Measurements from ENCODE around the gene HLA-E. TPM values are rescaled to one million over a fixed set of nuclear protein-coding genes. Genes with fewer than 3 reads are reported as not detected.

The HLA-E gene
- total and polyA plus RNA-seq, 2 donors (not counting 3 experiments of a cell fraction or from before 2014, with no cell fraction given) = 271 to 298 TPM

- H2AFZ ChIP-seq (ENCODE audit: low read depth, low read length) = no peak overlapping the region
- H4K20me1 ChIP-seq (replicated peaks; ENCODE audit: control insufficient read depth, extremely low read depth, insufficient read depth, low read length) = no peaks in the 10 kb centered on the region
- no peak for DNase-seq (ENCODE audit: low read depth, low spot score)
- peaks cover 67 to 86% of the 10 kb centered on the region in 2 experiments for H3K27me3 ChIP-seq (ENCODE audit: control insufficient read depth in 2 of 2, insufficient read depth in 2 of 2, low read length in 2 of 2)
- no peak overlapping the region for H3K4me3 ChIP-seq (replicated peaks in 1 of 3; ENCODE audit: insufficient read depth in 1 of 3, low read depth in 1 of 3, low read length in 3 of 3)
- dilution Hi-C loops (cut with MboI; ENCODE audit: extremely low pct_ligation_motif_present, low sequenced_read_pairs) (no loop called here), intact Hi-C loops (cut with micrococcal nuclease) (no loop called here)
- no peak overlapping the region for H3K27ac ChIP-seq (ENCODE audit: insufficient read depth, low read depth, low read length)
- H3K36me3 ChIP-seq (ENCODE audit: control insufficient read depth in 2 of 2, extremely low read depth in 1 of 2, insufficient read depth in 2 of 2, low read length in 2 of 2) = no peaks in the 10 kb centered on the region
- H3K9me1 ChIP-seq (replicated peaks; ENCODE audit: control insufficient read depth, extremely low read depth, insufficient read depth, low read length) = no peaks in the 10 kb centered on the region
- TF ChIP-seq GATA2 (IDR thresholded peaks at IDR 0.05; ENCODE audit: insufficient read depth, insufficient read length, low read depth, low read length) (no peak), EZH2 (IDR thresholded peaks at IDR 0.05; ENCODE audit: borderline replicate concordance, low read depth, low read length, severe bottlenecking) (peak; percentile 28)
- no peaks in the 10 kb centered on the region for H3K4me1 ChIP-seq (ENCODE audit: control insufficient read depth, extremely low read depth, insufficient read depth, low read length)
- H3K9me3 ChIP-seq (replicated peaks; ENCODE audit: control insufficient read depth, insufficient read depth, low read length) = no peaks in the 10 kb centered on the region
- FAIRE-seq = no peak
- H3K4me2 ChIP-seq (ENCODE audit: insufficient read depth, low read length) = no peak overlapping the region
- ChIA-PET CTCF (no interaction called here), POLR2A (no interaction called here)
- no peaks in the 10 kb centered on the region for H3K79me2 ChIP-seq (ENCODE audit: control insufficient read depth, insufficient read depth, low read length)
- BruUV-seq (replicated peaks) = no TSS peak
- no peak overlapping the region for H3K9ac ChIP-seq (replicated peaks; ENCODE audit: extremely low read depth, insufficient read depth, low read length)
Measured at GRCh38 chr6:30443657-30444450, 45.5 kb upstream of the HLA-E start.

GRCh38 chr6:30444451-30444742, 44.9 kb upstream of the HLA-E start:
- Histone ChIP-seq H3K4me2 (ENCODE audit: insufficient read depth, low read length) (no peak overlapping the region), H3K4me3 (replicated peaks in 1 of 3; ENCODE audit: insufficient read depth in 1 of 3, low read depth in 1 of 3, low read length in 3 of 3) (no peak overlapping the region), H3K9me3 (replicated peaks; ENCODE audit: control insufficient read depth, insufficient read depth, low read length) (no peaks in the 10 kb centered on the region), H3K27ac (ENCODE audit: insufficient read depth, low read depth, low read length) (no peak overlapping the region), H2AFZ (ENCODE audit: low read depth, low read length) (no peak overlapping the region), H3K4me1 (ENCODE audit: control insufficient read depth, extremely low read depth, insufficient read depth, low read length) (no peaks in the 10 kb centered on the region), H3K9me1 (replicated peaks; ENCODE audit: control insufficient read depth, extremely low read depth, insufficient read depth, low read length) (no peaks in the 10 kb centered on the region), H3K27me3 (ENCODE audit: control insufficient read depth in 2 of 2, insufficient read depth in 2 of 2, low read length in 2 of 2) (peaks cover 68 to 87% of the 10 kb centered on the region in 2 experiments), H3K79me2 (ENCODE audit: control insufficient read depth, insufficient read depth, low read length) (no peaks in the 10 kb centered on the region), H3K36me3 (ENCODE audit: control insufficient read depth in 2 of 2, extremely low read depth in 1 of 2, insufficient read depth in 2 of 2, low read length in 2 of 2) (no peaks in the 10 kb centered on the region), H4K20me1 (replicated peaks; ENCODE audit: control insufficient read depth, extremely low read depth, insufficient read depth, low read length) (no peaks in the 10 kb centered on the region), H3K9ac (replicated peaks; ENCODE audit: extremely low read depth, insufficient read depth, low read length) (no peak overlapping the region)
- CTCF ChIA-PET = no interaction called here
- intact Hi-C loops (cut with micrococcal nuclease) = no loop called here
- TF ChIP-seq FOS (IDR thresholded peaks at IDR 0.05; ENCODE audit: borderline replicate concordance, insufficient read depth, low read length) (no peak), JUN (IDR thresholded peaks at IDR 0.05; ENCODE audit: borderline replicate concordance, insufficient read depth, insufficient read length, low read depth) (no peak), EZH2 (IDR thresholded peaks at IDR 0.05; ENCODE audit: borderline replicate concordance, low read depth, low read length, severe bottlenecking) (no peak), MYC (IDR thresholded peaks at IDR 0.05; ENCODE audit: low read depth, low read length) (no peak), POLR2A (IDR thresholded peaks at IDR 0.05; ENCODE audit: low read depth, low read length) (no peak), POLR2AphosphoS5 (IDR thresholded peaks at IDR 0.05; ENCODE audit: insufficient read depth, low read depth, low read length) (no peak), CTCF (IDR thresholded peaks at IDR 0.05; ENCODE audit: extremely low read depth in 1 of 2, insufficient read depth in 1 of 2, low read depth in 1 of 2, low read length in 2 of 2) (no peak), MAX (IDR thresholded peaks at IDR 0.05; ENCODE audit: insufficient read depth, insufficient read length) (no peak)
- DNase-seq (ENCODE audit: low read depth, low spot score) (no peak), FAIRE-seq (no peak)
- dilution Hi-C loops (cut with MboI; ENCODE audit: extremely low pct_ligation_motif_present, low sequenced_read_pairs) = no loop called here
- BruUV-seq (replicated peaks) = no TSS peak
- POLR2A ChIA-PET = no interaction called here
